ENCODE measurements around the gene COX7A2L.

Gene COX7A2L

DNA sequence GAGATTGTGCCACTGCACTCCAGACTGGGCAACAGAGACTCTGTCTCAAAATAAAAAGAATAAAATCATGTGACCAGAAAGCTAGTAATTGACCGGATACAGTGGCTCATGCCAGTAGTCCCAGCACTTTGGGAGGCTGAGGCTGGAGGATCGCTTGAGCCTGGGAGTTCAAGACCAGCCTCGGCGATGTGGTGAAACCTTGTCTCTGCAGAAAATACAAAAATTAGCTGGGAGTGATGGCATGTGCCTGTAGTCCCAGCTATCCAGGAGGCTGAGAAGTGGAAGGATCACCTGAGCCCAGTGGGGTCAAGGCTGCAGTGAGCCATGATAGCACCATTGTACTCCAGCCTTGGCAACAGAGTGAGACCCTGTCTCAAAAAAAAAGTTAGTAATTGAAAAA is 36.8 kb downstream of the COX7A2L start:
- H3K4me3 ChIP-seq (ENCODE audit: insufficient read depth, low read length, poor library complexity, severe bottlenecking), result no peak overlapping the region
- H3K4me2 ChIP-seq (ENCODE audit: low read depth, low read length, poor library complexity, severe bottlenecking), result no peak overlapping the region
- no peak overlapping the region for H3K9ac ChIP-seq (ENCODE audit: low read length)
- no peak overlapping the region for H3K27ac ChIP-seq (ENCODE audit: low read depth, low read length)
- H3K9me3 ChIP-seq (ENCODE audit: insufficient read depth, low read length), result no peaks in the 10 kb centered on the region
- no peaks in the 10 kb centered on the region for H3K27me3 ChIP-seq (ENCODE audit: low read length)
- H3K9me2 ChIP-seq (replicated peaks; ENCODE audit: insufficient read depth, low read length), result no peaks in the 10 kb centered on the region
- H3K79me2 ChIP-seq (ENCODE audit: insufficient read depth, low read length), result no peaks in the 10 kb centered on the region
- no peaks in the 10 kb centered on the region for H4K20me1 ChIP-seq (ENCODE audit: low read depth, low read length)
- TF ChIP-seq EZH2phosphoT487 (conservative IDR thresholded peaks at IDR 0.05; ENCODE audit: low read length) (no peak), CTCF (IDR thresholded peaks at IDR 0.05; ENCODE audit: insufficient read depth, low read length, poor library complexity, severe bottlenecking) (no peak)
- H2AFZ ChIP-seq (ENCODE audit: low read depth, low read length, severe bottlenecking), result no peak overlapping the region
- peaks cover 9% of the 10 kb centered on the region; the same call in 1 of the 2 replicates for H3F3A ChIP-seq (ENCODE audit: insufficient read depth)
- H3K36me3 ChIP-seq (ENCODE audit: low read length), result peaks cover 3% of the 10 kb centered on the region; the same call in 1 of the 2 replicates

- Histone ChIP-seq H3K36me3 (ENCODE audit: low read length) (peaks cover 2% of the 10 kb centered on the region; the same call in 1 of the 2 replicates), H4K20me1 (ENCODE audit: low read depth, low read length) (no peaks in the 10 kb centered on the region), H3K9me2 (replicated peaks; ENCODE audit: insufficient read depth, low read length) (no peaks in the 10 kb centered on the region), H3K79me2 (ENCODE audit: insufficient read depth, low read length) (no peaks in the 10 kb centered on the region), H3K27ac (ENCODE audit: low read depth, low read length) (no peak overlapping the region), H3K4me2 (ENCODE audit: low read depth, low read length, poor library complexity, severe bottlenecking) (no peak overlapping the region), H3K4me3 (ENCODE audit: insufficient read depth, low read length, poor library complexity, severe bottlenecking) (no peak overlapping the region), H2AFZ (ENCODE audit: low read depth, low read length, severe bottlenecking) (no peak overlapping the region), H3K9me3 (ENCODE audit: insufficient read depth, low read length) (no peaks in the 10 kb centered on the region), H3K9ac (ENCODE audit: low read length) (no peak overlapping the region), H3K27me3 (ENCODE audit: low read length) (no peaks in the 10 kb centered on the region), H3F3A (ENCODE audit: insufficient read depth) (0 out of 2 replicates have a peak, but pooled peaks cover 3% of the 10 kb centered on the region)
- no peak for TF ChIP-seq EZH2phosphoT487 (conservative IDR thresholded peaks at IDR 0.05; ENCODE audit: low read length)
- no peak for TF ChIP-seq CTCF (IDR thresholded peaks at IDR 0.05; ENCODE audit: insufficient read depth, low read length, poor library complexity, severe bottlenecking)
These were observed 39.5 kb downstream of the COX7A2L start for GRCh38 chr2:42321452-42322064.

GRCh38 chr2:42319265-42319664 is 41.8 kb downstream of the COX7A2L start:
- H2AFZ ChIP-seq (ENCODE audit: low read depth, low read length, severe bottlenecking), result no peak overlapping the region

More at GRCh38 chr2:42319265-42319664, 41.8 kb downstream of the COX7A2L start:
- H3K4me3 ChIP-seq (ENCODE audit: insufficient read depth, low read length, poor library complexity, severe bottlenecking), result no peak overlapping the region
- no peaks in the 10 kb centered on the region; the same call in 1 of the 2 replicates for H3K36me3 ChIP-seq (ENCODE audit: low read length)
- no peaks in the 10 kb centered on the region for H3K9me3 ChIP-seq (ENCODE audit: insufficient read depth, low read length)
- no peak overlapping the region for H3K27ac ChIP-seq (ENCODE audit: low read depth, low read length)
- no peak overlapping the region for H3K9ac ChIP-seq (ENCODE audit: low read length)
- TF ChIP-seq EZH2phosphoT487 (conservative IDR thresholded peaks at IDR 0.05; ENCODE audit: low read length) (no peak), CTCF (IDR thresholded peaks at IDR 0.05; ENCODE audit: insufficient read depth, low read length, poor library complexity, severe bottlenecking) (no peak)
- H4K20me1 ChIP-seq (ENCODE audit: low read depth, low read length), result no peaks in the 10 kb centered on the region
- H3K9me2 ChIP-seq (replicated peaks; ENCODE audit: insufficient read depth, low read length), result no peaks in the 10 kb centered on the region
- H3K27me3 ChIP-seq (ENCODE audit: low read length), result no peaks in the 10 kb centered on the region
- H3K79me2 ChIP-seq (ENCODE audit: insufficient read depth, low read length), result no peaks in the 10 kb centered on the region
- H3K4me2 ChIP-seq (ENCODE audit: low read depth, low read length, poor library complexity, severe bottlenecking), result no peak overlapping the region
- no peaks in the 10 kb centered on the region for H3F3A ChIP-seq (ENCODE audit: insufficient read depth)

All from SU-DHL-6 (cell line).